Hepatocyte (in vitro differentiated cells): ENCODE data around the gene CERS3.

Source experiments
- EZH2 ChIP-seq: fragments of 200-600 bp; sonication (generic); IDR thresholded peaks from 2 replicates; pipeline ENCODE4 v1.6.1; 2016; ENCODE audit warnings: antibody characterized with exemption, mild to moderate bottlenecking, borderline replicate concordance
- EZH2phosphoT487 ChIP-seq: fragments of 200-600 bp; sonication (generic); IDR thresholded peaks from one replicate; pipeline ENCODE4 v1.6.1; 2018; ENCODE audit warnings: antibody characterized with exemption, mild to moderate bottlenecking, low read depth, moderate library complexity; ENCODE audit not compliant: unreplicated experiment, severe bottlenecking
- TF ChIP-seq, protein P1 (sequence below): fragments of 200-600 bp; sonication (generic); IDR thresholded peaks from 2 replicates; pipeline ENCODE4 v1.5.1; 2016; ENCODE audit warnings: antibody characterized with exemption, mild to moderate bottlenecking; ENCODE audit not compliant: poor library complexity

DNA sequence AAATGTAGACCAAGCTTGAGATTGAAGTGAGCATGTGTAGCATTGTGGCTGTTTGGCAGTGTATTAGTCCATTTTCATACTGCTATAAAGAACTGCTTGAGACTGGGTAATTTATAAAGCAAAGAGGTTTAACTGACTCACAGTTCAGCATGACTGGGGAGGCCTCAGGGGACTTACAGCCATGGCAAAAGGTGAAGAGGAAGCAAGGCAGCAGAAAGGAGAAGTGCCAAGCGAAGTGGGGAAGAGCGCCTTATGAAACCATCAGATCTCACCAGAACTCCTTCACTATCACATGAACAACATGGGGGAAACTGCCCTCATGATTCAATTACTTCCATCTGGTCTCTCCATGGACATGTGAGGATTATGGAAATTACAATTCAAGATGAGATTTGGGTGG, 8.6 kb upstream of the CERS3 start:
- TF ChIP-seq, protein P1, sequence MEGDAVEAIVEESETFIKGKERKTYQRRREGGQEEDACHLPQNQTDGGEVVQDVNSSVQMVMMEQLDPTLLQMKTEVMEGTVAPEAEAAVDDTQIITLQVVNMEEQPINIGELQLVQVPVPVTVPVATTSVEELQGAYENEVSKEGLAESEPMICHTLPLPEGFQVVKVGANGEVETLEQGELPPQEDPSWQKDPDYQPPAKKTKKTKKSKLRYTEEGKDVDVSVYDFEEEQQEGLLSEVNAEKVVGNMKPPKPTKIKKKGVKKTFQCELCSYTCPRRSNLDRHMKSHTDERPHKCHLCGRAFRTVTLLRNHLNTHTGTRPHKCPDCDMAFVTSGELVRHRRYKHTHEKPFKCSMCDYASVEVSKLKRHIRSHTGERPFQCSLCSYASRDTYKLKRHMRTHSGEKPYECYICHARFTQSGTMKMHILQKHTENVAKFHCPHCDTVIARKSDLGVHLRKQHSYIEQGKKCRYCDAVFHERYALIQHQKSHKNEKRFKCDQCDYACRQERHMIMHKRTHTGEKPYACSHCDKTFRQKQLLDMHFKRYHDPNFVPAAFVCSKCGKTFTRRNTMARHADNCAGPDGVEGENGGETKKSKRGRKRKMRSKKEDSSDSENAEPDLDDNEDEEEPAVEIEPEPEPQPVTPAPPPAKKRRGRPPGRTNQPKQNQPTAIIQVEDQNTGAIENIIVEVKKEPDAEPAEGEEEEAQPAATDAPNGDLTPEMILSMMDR = no peak
- TF ChIP-seq EZH2phosphoT487 (no peak), EZH2 (no peak)
